ENCODE data around the gene DNAI7. TPM values are rescaled to one million over a fixed set of nuclear protein-coding genes. Genes with fewer than 3 reads are reported as not detected.

DNAI7 gene
- total and polyA plus RNA-seq, 4 donors = 0.07 to 0.17 (median 0.14) TPM; not detected in 1

DNA sequence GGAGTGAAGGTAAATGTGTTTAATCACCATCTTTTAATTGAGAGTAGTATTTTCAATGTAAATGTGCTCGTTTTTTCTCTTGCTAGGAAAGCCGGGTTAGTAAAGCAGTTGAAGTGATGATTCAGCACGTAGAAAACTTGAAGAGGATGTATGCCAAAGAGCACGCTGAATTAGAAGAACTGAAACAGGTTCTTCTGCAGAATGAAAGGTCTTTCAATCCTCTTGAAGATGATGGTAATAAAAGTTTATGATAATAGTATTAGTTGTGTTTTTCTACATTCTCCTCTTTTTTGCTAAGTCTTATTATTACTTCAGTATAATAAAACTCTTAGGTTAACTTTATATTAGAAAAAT is 93.9 kb downstream of the DNAI7 start:
- Histone ChIP-seq H3K27me3 (ENCODE audit: control insufficient read depth in 4 of 4, insufficient read depth in 4 of 4, low read length in 3 of 4) (no peaks in the 10 kb centered on the region), H3K4me3 (ENCODE audit: low read depth in 1 of 3, low read length in 3 of 3) (no peak overlapping the region), H3K36me3 (ENCODE audit: control insufficient read depth in 4 of 4, insufficient read depth in 3 of 4, low read depth in 1 of 4, low read length in 3 of 4) (peaks cover 0 to 5% (median 4%) of the 10 kb centered on the region in 4 donors), H3K9ac (ENCODE audit: low read depth in 1 of 2, low read length in 2 of 2) (no peak overlapping the region), H3K4me1 (ENCODE audit: control insufficient read depth in 4 of 4, insufficient read depth in 4 of 4, low read length in 3 of 4) (no peaks in the 10 kb centered on the region), H3K9me3 (ENCODE audit: control insufficient read depth in 4 of 4, low read length in 3 of 4) (no peaks in the 10 kb centered on the region), H3K27ac (ENCODE audit: low read depth in 1 of 2, low read length in 2 of 2) (no peak overlapping the region)
- no peak for DNase-seq (ENCODE audit: low spot score)
- TF ChIP-seq YY1 (IDR thresholded peaks at IDR 0.05) = no peak
- no peak for TF ChIP-seq REST (IDR thresholded peaks at IDR 0.05)
- no peak for TF ChIP-seq JUND (IDR thresholded peaks at IDR 0.05)
- TF ChIP-seq HNF4A (conservative IDR thresholded peaks at IDR 0.05) = no peak
- TF ChIP-seq SP1 (IDR thresholded peaks at IDR 0.05) = no peak
- no peak for TF ChIP-seq RXRA (IDR thresholded peaks at IDR 0.05)
- TF ChIP-seq GABPA (IDR thresholded peaks at IDR 0.05 in 1 of 2, conservative IDR thresholded peaks at IDR 0.05 in 1 of 2) = no peak
- TF ChIP-seq, protein P1, sequence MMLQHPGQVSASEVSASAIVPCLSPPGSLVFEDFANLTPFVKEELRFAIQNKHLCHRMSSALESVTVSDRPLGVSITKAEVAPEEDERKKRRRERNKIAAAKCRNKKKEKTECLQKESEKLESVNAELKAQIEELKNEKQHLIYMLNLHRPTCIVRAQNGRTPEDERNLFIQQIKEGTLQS (IDR thresholded peaks at IDR 0.05) = no peak
- no peak for TF ChIP-seq EGR1 (IDR thresholded peaks at IDR 0.05; ENCODE audit: low read depth in 2 of 2)
- no peak for TF ChIP-seq TAF1 (conservative IDR thresholded peaks at IDR 0.05)
- TF ChIP-seq RAD21 (IDR thresholded peaks at IDR 0.05) = no peak
- TF ChIP-seq FOXA1 (IDR thresholded peaks at IDR 0.05) = no peak
- no peak for TF ChIP-seq FOXA2 (IDR thresholded peaks at IDR 0.05)
- WGBS = 79% methylated on average over 4 of the region's 4 CpGs

- no peak overlapping the region for H3K27ac ChIP-seq (ENCODE audit: low read depth in 1 of 2, low read length in 2 of 2)
- H3K36me3 ChIP-seq (ENCODE audit: control insufficient read depth in 4 of 4, insufficient read depth in 3 of 4, low read depth in 1 of 4, low read length in 3 of 4) = peaks cover 0 to 5% (median 4%) of the 10 kb centered on the region in 4 donors
- WGBS = 68% methylated on average over 2 of the region's 2 CpGs
- no peak for TF ChIP-seq HNF4A (conservative IDR thresholded peaks at IDR 0.05)
- TF ChIP-seq JUND (IDR thresholded peaks at IDR 0.05) = no peak
- no peak for TF ChIP-seq TAF1 (conservative IDR thresholded peaks at IDR 0.05)
- TF ChIP-seq FOXA1 (IDR thresholded peaks at IDR 0.05) = no peak
- no peak for TF ChIP-seq EGR1 (IDR thresholded peaks at IDR 0.05; ENCODE audit: low read depth in 2 of 2)
- TF ChIP-seq YY1 (IDR thresholded peaks at IDR 0.05) = no peak
- TF ChIP-seq FOXA2 (IDR thresholded peaks at IDR 0.05) = no peak
- H3K4me1 ChIP-seq (ENCODE audit: control insufficient read depth in 4 of 4, insufficient read depth in 4 of 4, low read length in 3 of 4) = no peaks in the 10 kb centered on the region
- no peaks in the 10 kb centered on the region for H3K27me3 ChIP-seq (ENCODE audit: control insufficient read depth in 4 of 4, insufficient read depth in 4 of 4, low read length in 3 of 4)
- H3K9ac ChIP-seq (ENCODE audit: low read depth in 1 of 2, low read length in 2 of 2) = no peak overlapping the region
- H3K4me3 ChIP-seq (ENCODE audit: low read depth in 1 of 3, low read length in 3 of 3) = no peak overlapping the region
- DNase-seq (ENCODE audit: low spot score) = no peak
- H3K9me3 ChIP-seq (ENCODE audit: control insufficient read depth in 4 of 4, low read length in 3 of 4) = no peaks in the 10 kb centered on the region
Observed at GRCh38 chr12:25100194-25101091, 94.5 kb downstream of the DNAI7 start.

- Histone ChIP-seq H3K4me1 (ENCODE audit: control insufficient read depth in 4 of 4, insufficient read depth in 4 of 4, low read length in 3 of 4) (no peaks in the 10 kb centered on the region), H3K9me3 (ENCODE audit: control insufficient read depth in 4 of 4, low read length in 3 of 4) (no peaks in the 10 kb centered on the region), H3K27me3 (ENCODE audit: control insufficient read depth in 4 of 4, insufficient read depth in 4 of 4, low read length in 3 of 4) (no peaks in the 10 kb centered on the region), H3K4me3 (ENCODE audit: low read depth in 1 of 3, low read length in 3 of 3) (no peak overlapping the region), H3K27ac (ENCODE audit: low read depth in 1 of 2, low read length in 2 of 2) (no peak overlapping the region), H3K9ac (ENCODE audit: low read depth in 1 of 2, low read length in 2 of 2) (no peak overlapping the region), H3K36me3 (ENCODE audit: control insufficient read depth in 4 of 4, insufficient read depth in 3 of 4, low read depth in 1 of 4, low read length in 3 of 4) (peaks cover 0 to 5% (median 4%) of the 10 kb centered on the region in 4 donors)
- WGBS = 94% methylated on average over 2 of the region's 2 CpGs
- no peak for DNase-seq (ENCODE audit: low spot score)
- TF ChIP-seq YY1 (IDR thresholded peaks at IDR 0.05) (no peak), SP1 (IDR thresholded peaks at IDR 0.05) (no peak), EGR1 (IDR thresholded peaks at IDR 0.05; ENCODE audit: low read depth in 2 of 2) (no peak), FOXA1 (IDR thresholded peaks at IDR 0.05) (no peak), TAF1 (conservative IDR thresholded peaks at IDR 0.05) (no peak), CTCF (IDR thresholded peaks at IDR 0.05; ENCODE audit: low read depth, low read length, missing input control) (no peak), GABPA (IDR thresholded peaks at IDR 0.05 in 1 of 2, conservative IDR thresholded peaks at IDR 0.05 in 1 of 2) (no peak), RAD21 (IDR thresholded peaks at IDR 0.05) (no peak), JUND (IDR thresholded peaks at IDR 0.05) (no peak), ZBTB33 (IDR thresholded peaks at IDR 0.05) (no peak)
Observed at GRCh38 chr12:25099010-25099409, 96.0 kb downstream of the DNAI7 start.

Data from liver (tissue), 9 donors.